CD4-positive, alpha-beta T cell treated with Interleukin-4 for 4 hours (primary cell): Measurements from ENCODE around the gene GATA3.
A peak's percentile ranks its signal among the peaks of the same experiment; 100 is the strongest.
"Not testable (repeated sequence)": the region's sequence is repeated elsewhere in the genome, so short reads cannot be mapped to it uniquely, and the experiment has no call there.

Experiments
- DNase-seq: peaks from one replicate; pipeline ENCODE4 v3.0.0-alpha.2; 2020

GATA3 gene

GRCh38 chr10:8054494-8055407 is at the start of gene GATA3:
GATA3 (plus strand) TSS chr10:8054688; CDS start chr10:8055656, 968 bp downstream.
- peak; percentile 89 for DNase-seq

- no peak for DNase-seq
Measured at GRCh38 chr10:8006274-8006999, 48.1 kb upstream of the GATA3 start.

- DNase-seq = no peak
Measured at GRCh38 chr10:8009031-8009430, 45.5 kb upstream of the GATA3 start.

- DNase-seq = no peak
Measured at GRCh38 chr10:8013006-8013405, 41.5 kb upstream of the GATA3 start.

GRCh38 chr10:8013619-8014018 is 40.9 kb upstream of the GATA3 start:
- no peak for DNase-seq

- no peak for DNase-seq
Measured at GRCh38 chr10:8014649-8015048, 39.8 kb upstream of the GATA3 start.

GRCh38 chr10:8017277-8017676 is 37.2 kb upstream of the GATA3 start:
- no peak for DNase-seq

- DNase-seq = no peak
Measured at GRCh38 chr10:8023321-8023720, 31.2 kb upstream of the GATA3 start.

GRCh38 chr10:8023851-8024250 is 30.6 kb upstream of the GATA3 start:
- DNase-seq = no peak

- DNase-seq = no peak
Measured at GRCh38 chr10:8026349-8027259, 27.9 kb upstream of the GATA3 start.

GRCh38 chr10:8031211-8031610 is 23.3 kb upstream of the GATA3 start:
- DNase-seq = not testable (repeated sequence)

GRCh38 chr10:8032558-8032957 is 21.9 kb upstream of the GATA3 start:
- no peak for DNase-seq

GRCh38 chr10:8033812-8034465 is 20.5 kb upstream of the GATA3 start:
- DNase-seq = no peak

- DNase-seq = no peak
Measured at GRCh38 chr10:8034466-8035005, 20.0 kb upstream of the GATA3 start.

- no peak for DNase-seq
Measured at GRCh38 chr10:8035006-8035640, 19.4 kb upstream of the GATA3 start.

- DNase-seq = no peak
Measured at GRCh38 chr10:8035641-8036470, 18.6 kb upstream of the GATA3 start.

GRCh38 chr10:8036506-8037198 is 17.8 kb upstream of the GATA3 start:
- no peak for DNase-seq

GRCh38 chr10:8037199-8037801 is 17.2 kb upstream of the GATA3 start:
- DNase-seq = no peak
